Measurements from ENCODE around the gene SOX12.
"Not testable (repeated sequence)": the region's sequence is repeated elsewhere in the genome, so short reads cannot be mapped to it uniquely, and the experiment has no call there.

SOX12 gene

GRCh38 chr20:329851-330232 is 4.5 kb downstream of the SOX12 start:
- peak overlapping the region; percentile 98 for H3K27ac Mint-ChIP-seq
- H3K4me1 Mint-ChIP-seq, result peaks cover 40% of the 10 kb centered on the region
- no peak for TF ChIP-seq CTCF (IDR thresholded peaks at IDR 0.05)
- DNase-seq, result no peak
- H3K4me3 Mint-ChIP-seq, result peak overlapping the region; percentile 93
- H3K9me3 Mint-ChIP-seq, result no peaks in the 10 kb centered on the region
- H3K36me3 Mint-ChIP-seq (ENCODE audit: low read depth), result peaks cover 39% of the 10 kb centered on the region
- H3K27me3 Mint-ChIP-seq (ENCODE audit: low read depth, poor library complexity), result no peaks in the 10 kb centered on the region

GRCh38 chr20:330233-331149 is 5.1 kb downstream of the SOX12 start:
- H3K36me3 Mint-ChIP-seq (ENCODE audit: low read depth), result peaks cover 43% of the 10 kb centered on the region
- H3K27me3 Mint-ChIP-seq (ENCODE audit: low read depth, poor library complexity), result no peaks in the 10 kb centered on the region
- peak overlapping the region; percentile 93 for H3K4me3 Mint-ChIP-seq
- peaks cover 40% of the 10 kb centered on the region for H3K4me1 Mint-ChIP-seq
- H3K9me3 Mint-ChIP-seq, result no peaks in the 10 kb centered on the region
- TF ChIP-seq CTCF (IDR thresholded peaks at IDR 0.05), result peak; percentile 84
- DNase-seq, result peak; percentile 58
- peak overlapping the region; percentile 98 for H3K27ac Mint-ChIP-seq

- peaks cover 32% of the 10 kb centered on the region for H3K36me3 Mint-ChIP-seq (ENCODE audit: low read depth)
- DNase-seq, result no peak
- TF ChIP-seq CTCF (IDR thresholded peaks at IDR 0.05), result no peak
- H3K4me3 Mint-ChIP-seq, result no peak overlapping the region
- H3K4me1 Mint-ChIP-seq, result peaks cover 19% of the 10 kb centered on the region
- H3K9me3 Mint-ChIP-seq, result no peaks in the 10 kb centered on the region
- H3K27me3 Mint-ChIP-seq (ENCODE audit: low read depth, poor library complexity), result peaks cover 18% of the 10 kb centered on the region
- no peak overlapping the region for H3K27ac Mint-ChIP-seq
These were observed 9.2 kb downstream of the SOX12 start for GRCh38 chr20:334578-334977.

GRCh38 chr20:336040-336439 is 10.7 kb downstream of the SOX12 start:
- not testable (repeated sequence) for H3K4me3 Mint-ChIP-seq, DNase-seq, H3K27ac Mint-ChIP-seq, H3K9me3 Mint-ChIP-seq, H3K4me1 Mint-ChIP-seq
- H3K27me3 Mint-ChIP-seq (ENCODE audit: low read depth, poor library complexity), result peaks cover 22% of the 10 kb centered on the region
- H3K36me3 Mint-ChIP-seq (ENCODE audit: low read depth), result peaks cover 32% of the 10 kb centered on the region

GRCh38 chr20:341682-342081 is 16.3 kb downstream of the SOX12 start:
- TF ChIP-seq CTCF (IDR thresholded peaks at IDR 0.05), result no peak
- no peak for DNase-seq
- Mint-ChIP-seq H3K36me3 (ENCODE audit: low read depth) (peaks cover 17% of the 10 kb centered on the region), H3K9me3 (no peaks in the 10 kb centered on the region), H3K27ac (no peak overlapping the region), H3K4me3 (no peak overlapping the region), H3K27me3 (ENCODE audit: low read depth, poor library complexity) (peaks cover 17% of the 10 kb centered on the region), H3K4me1 (peaks cover 7% of the 10 kb centered on the region)

GRCh38 chr20:343107-343506 is 17.8 kb downstream of the SOX12 start:
- H3K4me1 Mint-ChIP-seq, result peaks cover 9% of the 10 kb centered on the region
- H3K36me3 Mint-ChIP-seq (ENCODE audit: low read depth), result peaks cover 14% of the 10 kb centered on the region
- H3K4me3 Mint-ChIP-seq, result no peak overlapping the region
- DNase-seq, result no peak
- no peaks in the 10 kb centered on the region for H3K9me3 Mint-ChIP-seq
- peaks cover 8% of the 10 kb centered on the region for H3K27me3 Mint-ChIP-seq (ENCODE audit: low read depth, poor library complexity)
- H3K27ac Mint-ChIP-seq, result no peak overlapping the region
- no peak for TF ChIP-seq CTCF (IDR thresholded peaks at IDR 0.05)
